H1 (cell line): ENCODE data around the gene AMH. TPM values are rescaled to one million over a fixed set of nuclear protein-coding genes. Genes with fewer than 3 reads are reported as not detected.

Source experiments
- CTCF ChIA-PET: fragments of 300-600 bp; sonication (Branson Sonifier 250); formaldehyde crosslinking; loops from one replicate; lab custom pipeline; 2021; ENCODE audit not compliant: partially characterized antibody; lab: Charles Lee
- POLR2A ChIA-PET: fragments of 300-600 bp; sonication (Branson Sonifier 250); formaldehyde crosslinking; loops from one replicate; lab custom pipeline; 2021; ENCODE audit warnings: inconsistent platforms; ENCODE audit not compliant: partially characterized antibody; lab: Charles Lee
- DNase-seq, 2 experiments: peaks; one replicate each; pipeline versions ENCODE4 v3.0.0 to v3.0.0-alpha.2; 2010 to 2022; ENCODE audit warnings: low spot score in 2 of 2, low read depth in 1 of 2, mixed read lengths in 1 of 2
- FAIRE-seq: peaks from 2 replicates; lab custom pipeline; 2011; peaks lifted over from hg19 to GRCh38; lab: Jason Lieb, UNC
- H2AFZ ChIP-seq: 2 replicates; pipeline ENCODE4 v1.8.1; 2012; ENCODE audit warnings: low read length, inconsistent platforms
- H2AK5ac ChIP-seq: 2 replicates; pipeline ENCODE4 v1.6.1; 2013; ENCODE audit warnings: low read depth, low read length
- H2BK120ac ChIP-seq: replicated peaks from 2 replicates; pipeline ENCODE3; 2013; ENCODE audit warnings: low read depth, low read length, inconsistent platforms
- H2BK12ac ChIP-seq: 2 replicates; pipeline ENCODE4 v1.6.1; 2013; ENCODE audit warnings: low read depth, low read length
- H2BK15ac ChIP-seq: 2 replicates; pipeline ENCODE4 v1.6.1; 2013; ENCODE audit warnings: low read length
- H2BK20ac ChIP-seq: 2 replicates; pipeline ENCODE4 v1.6.1; 2013; ENCODE audit warnings: low read length
- H2BK5ac ChIP-seq: 2 replicates; pipeline ENCODE4 v1.6.1; 2013; ENCODE audit warnings: low read depth, low read length
- H3K14ac ChIP-seq: 2 replicates; pipeline ENCODE4 v1.6.1; 2013; ENCODE audit warnings: inconsistent platforms; ENCODE audit not compliant: insufficient read length
- H3K18ac ChIP-seq: 2 replicates; pipeline ENCODE4 v1.6.1; 2013; ENCODE audit warnings: low read length; ENCODE audit errors: extremely low read depth
- H3K23ac ChIP-seq: 2 replicates; pipeline ENCODE4 v1.6.1; 2013; ENCODE audit warnings: inconsistent platforms; ENCODE audit not compliant: insufficient read length
- H3K23me2 ChIP-seq: 2 replicates; pipeline ENCODE4 v1.6.1; 2013; ENCODE audit warnings: low read depth, low read length
- H3K27ac ChIP-seq: 2 replicates; pipeline ENCODE4 v1.6.1; 2011; ENCODE audit warnings: low read depth, low read length, inconsistent platforms
- H3K27me3 ChIP-seq, 4 experiments: replicated peaks in 1 of 4; 1 replicate in 1 of 4; 2 replicates in 3 of 4; pipeline versions ENCODE4 v1.6.1 to v1.8.1; 2011 to 2013; ENCODE audit warnings: low read length in 3 of 4, mild to moderate bottlenecking in 3 of 4, inconsistent platforms in 2 of 4, mixed read lengths in 2 of 4, moderate library complexity in 1 of 4; ENCODE audit not compliant: control insufficient read depth in 3 of 4, insufficient read depth in 3 of 4; ENCODE audit errors: extremely low read depth in 1 of 4
- H3K36me3 ChIP-seq, 4 experiments: 2 replicates each; pipeline versions ENCODE4 v1.6.1 to v1.8.1; 2011 to 2013; ENCODE audit warnings: mild to moderate bottlenecking in 4 of 4, low read length in 3 of 4, moderate library complexity in 2 of 4, control low read depth in 1 of 4, inconsistent platforms in 1 of 4; ENCODE audit not compliant: insufficient read depth in 4 of 4, control insufficient read depth in 2 of 4
- H3K4ac ChIP-seq: replicated peaks from 2 replicates; pipeline ENCODE3; 2013; ENCODE audit warnings: low read length, low read depth, mixed read lengths, inconsistent platforms; ENCODE audit not compliant: insufficient read length
- H3K4me1 ChIP-seq, 4 experiments: replicated peaks in 1 of 4; 1 replicate in 1 of 4; 2 replicates in 3 of 4; pipeline versions ENCODE4 v1.6.1 to v1.8.1; 2011 to 2013; ENCODE audit warnings: low read length in 3 of 4, inconsistent platforms in 2 of 4, mixed read lengths in 1 of 4; ENCODE audit not compliant: insufficient read depth in 4 of 4, control insufficient read depth in 3 of 4
- H3K4me2 ChIP-seq, 2 experiments: 2 replicates each; pipeline versions ENCODE4 v1.6.1 to v1.8.1; 2011 to 2013; ENCODE audit warnings: low read depth in 2 of 2, low read length in 2 of 2, control low read depth in 1 of 2, inconsistent platforms in 1 of 2, mild to moderate bottlenecking in 1 of 2; ENCODE audit not compliant: insufficient read depth in 1 of 2
- H3K4me3 ChIP-seq, 4 experiments: fragments of 200-600, 300-600 bp in 1 of 4; sonication (generic), shearing (Covaris generic), sonication (Bioruptor Twin) in 1 of 4; 2 replicates each; pipeline versions ENCODE4 v1.5.1 to v1.8.1; 2011 to 2016; ENCODE audit warnings: low read length in 4 of 4, low read depth in 3 of 4, control low read depth in 2 of 4, inconsistent platforms in 2 of 4, mild to moderate bottlenecking in 2 of 4, mixed read lengths in 1 of 4, moderate library complexity in 1 of 4; ENCODE audit not compliant: insufficient read depth in 2 of 4; ENCODE audit errors: extremely low read depth in 1 of 4
- H3K56ac ChIP-seq: replicated peaks from 2 replicates; pipeline ENCODE3; 2013; ENCODE audit warnings: low read depth, mild to moderate bottlenecking, mixed read lengths, low read length, inconsistent platforms; ENCODE audit not compliant: insufficient read length
- H3K79me1 ChIP-seq: 2 replicates; pipeline ENCODE4 v1.6.1; 2013; ENCODE audit warnings: low read depth, low read length, control low read depth
- H3K79me2 ChIP-seq, 2 experiments: 2 replicates each; pipeline versions ENCODE4 v1.6.1 to v1.8.1; 2012 to 2013; ENCODE audit warnings: low read length in 2 of 2, mild to moderate bottlenecking in 2 of 2, inconsistent platforms in 1 of 2; ENCODE audit not compliant: insufficient read depth in 2 of 2, control insufficient read depth in 1 of 2
- H3K9ac ChIP-seq, 4 experiments: replicated peaks in 1 of 4; 1 replicate in 1 of 4; 2 replicates in 3 of 4; pipeline versions ENCODE4 v1.6.1 to v1.8.1; 2011 to 2013; ENCODE audit warnings: low read depth in 3 of 4, low read length in 3 of 4, control low read depth in 2 of 4, mild to moderate bottlenecking in 2 of 4, moderate library complexity in 2 of 4, inconsistent platforms in 1 of 4; ENCODE audit errors: extremely low read depth in 1 of 4
- H3K9me3 ChIP-seq, 2 experiments: 2 replicates each; pipeline versions ENCODE4 v1.6.1 to v1.8.1; 2012 to 2013; ENCODE audit warnings: mild to moderate bottlenecking in 2 of 2, moderate library complexity in 2 of 2, control low read depth in 1 of 2, inconsistent platforms in 1 of 2, low read depth in 1 of 2, low read length in 1 of 2, mixed read lengths in 1 of 2; ENCODE audit not compliant: insufficient read depth in 2 of 2
- H4K20me1 ChIP-seq, 2 experiments: replicated peaks in 1 of 2; 2 replicates each; pipeline versions ENCODE3 to v1.8.1; 2011 to 2013; ENCODE audit warnings: inconsistent platforms in 2 of 2, low read length in 2 of 2, mild to moderate bottlenecking in 1 of 2; ENCODE audit not compliant: insufficient read depth in 2 of 2, control insufficient read depth in 1 of 2
- H4K5ac ChIP-seq: 2 replicates; pipeline ENCODE4 v1.6.1; 2013; ENCODE audit warnings: low read length, low read depth, mixed read lengths, inconsistent platforms; ENCODE audit not compliant: insufficient read length
- H4K8ac ChIP-seq: 2 replicates; pipeline ENCODE4 v1.8.0; 2013; ENCODE audit warnings: mild to moderate bottlenecking, moderate library complexity, low read length, inconsistent platforms; ENCODE audit not compliant: insufficient read depth; ENCODE audit errors: extremely low read depth
- H4K91ac ChIP-seq: replicated peaks from 2 replicates; pipeline ENCODE3; 2013; ENCODE audit warnings: low read length, mixed read lengths, inconsistent platforms; ENCODE audit not compliant: insufficient read length
- RFX5 ChIP-seq: IDR thresholded peaks from 2 replicates; pipeline ENCODE4 v1.6.1; 2011; ENCODE audit warnings: low read depth, low read length, improper control_type of control experiment, borderline replicate concordance
- SIN3A ChIP-seq, 2 experiments: IDR thresholded peaks in 1 of 2; conservative IDR thresholded peaks in 1 of 2; 2 replicates each; pipeline ENCODE4 v1.6.1; 2011 to 2012; ENCODE audit warnings: low read length in 2 of 2, improper control_type of control experiment in 1 of 2, low read depth in 1 of 2, mild to moderate bottlenecking in 1 of 2
- WGBS, 2 experiments: shearing (Covaris generic) in 1 of 2; methylation state at CpG; one replicate each; pipeline versions ENCODE4 v1.1.6 to v1.1.7; 2013 to 2015; ENCODE audit warnings: low lambda C conversion rate in 2 of 2, mixed read lengths in 2 of 2, inconsistent platforms in 1 of 2, low coverage in 1 of 2, missing lambda C conversion rate in 1 of 2; ENCODE audit not compliant: insufficient replicate concordance in 2 of 2, insufficient coverage in 1 of 2, insufficient read length in 1 of 2; ENCODE audit errors: extremely low coverage in 1 of 2, missing lambda C conversion rate in 1 of 2; 5-methylcytosine and 5-hydroxymethylcytosine counted together
- polyA plus RNA-seq, 7 experiments: library from polyadenylated mRNA; depleted of rRNA in 3 of 7; stranded (reverse) in 5 of 7; unstranded in 2 of 7; fragments of >200 nt in 5 of 7; fragments of 200-250 nt in 2 of 7; gene quantifications; 1 replicate in 5 of 7; 2 replicates in 1 of 7; 4 replicates in 1 of 7; pipeline versions ENCODE4 v1.2.1 to v1.2.3, GENCODE V29; 2011 to 2013; ENCODE audit warnings: missing spikeins in 2 of 7, mixed read lengths in 2 of 7
- total RNA-seq: library from RNA; stranded (reverse); fragmentation: NEBNext Ultra II Directional; extraction: Animal tissue kit (Norgen Biotek cat#: 25700); gene quantifications from 2 replicates; pipeline ENCODE4 v1.2.1, GENCODE V29; 2021

The AMH gene
- total and polyA plus RNA-seq, 2 of the 8 experiments (the other 6 are each of a cell fraction or from before 2014, with no cell fraction given) = 10.5 to 15.4 TPM

DNA sequence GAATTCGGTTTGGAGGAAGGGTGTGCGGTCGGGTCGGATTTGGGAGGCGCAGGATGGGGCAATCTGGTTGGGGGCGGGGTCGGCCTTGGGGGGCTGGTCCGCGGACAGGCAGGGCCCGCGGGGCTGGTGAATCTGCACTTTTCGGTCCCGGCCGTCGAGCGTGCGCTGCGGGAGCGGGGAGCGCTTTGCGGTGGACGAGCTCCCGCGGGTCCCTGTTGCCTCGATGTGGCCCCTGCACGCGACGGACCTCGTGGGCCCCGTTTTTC lies 21.0 kb downstream of the AMH start:
- Histone ChIP-seq H3K27me3 (no peaks in the 10 kb centered on the region), H3K4ac (no peak overlapping the region), H3K4me2 (peak overlapping the region in 1 of 2 experiments; percentile 65; a peak in 2 of 4 replicates), H4K8ac (peak overlapping the region; percentile 88), H3K4me3 (peak overlapping the region; percentile 87 to 100 (median 94)), H3K23me2 (peaks cover 5% of the 10 kb centered on the region; the same call in 1 of the 2 replicates), H2BK120ac (no peak overlapping the region), H4K20me1 (peaks cover 22 to 27% of the 10 kb centered on the region in 2 experiments), H3K9me3 (no peaks in the 10 kb centered on the region), H3K23ac (no peak overlapping the region), H3K79me1 (peaks cover 3% of the 10 kb centered on the region; the same call in 1 of the 2 replicates), H3K36me3 (peaks cover 3 to 23% (median 9%) of the 10 kb centered on the region in 4 experiments; a peak in 5 of 8 replicates), H2AK5ac (no peak overlapping the region), H2BK5ac (peak overlapping the region; percentile 78; the same call in 1 of the 2 replicates), H3K27ac (peak overlapping the region; percentile 76), H3K14ac (no peak overlapping the region), H2BK12ac (no peak overlapping the region), H2AFZ (no peak overlapping the region), H3K79me2 (peaks cover 20 to 40% of the 10 kb centered on the region in 2 experiments; a peak in 3 of 4 replicates), H2BK20ac (no peak overlapping the region), H3K9ac (peak overlapping the region; percentile 88 to 95 (median 90)), H4K91ac (no peak overlapping the region), H3K4me1 (peaks cover 0 to 20% (median 7%) of the 10 kb centered on the region in 4 experiments; a peak in 5 of 7 replicates), H4K5ac (peak overlapping the region; percentile 67), H3K56ac (peak overlapping the region; percentile 97), H2BK15ac (no peak overlapping the region), H3K18ac (peak overlapping the region; percentile 71)
- WGBS, 2 experiments = 0% methylated on average over 16 of the region's 30 CpGs; no CpG with 5 or more reads in 1 of the 2 experiments
- DNase-seq (no peak), FAIRE-seq (no peak)
- POLR2A ChIA-PET = interaction anchor here (0.7 to 23.4 kb wide), 34 partner anchors 10 to 333 kb away, joined by 3 to 330 read pairs (median 5); partner anchors contain the start of genes AMH, DOT1L, JSRP1 and LSM7
- CTCF ChIA-PET = interaction anchor here (1.2 kb wide), 1 partner anchor 21 kb away, joined by 3 read pairs; no protein-coding TSS in a partner anchor
- TF ChIP-seq SIN3A (conservative IDR thresholded peaks at IDR 0.05 in 1 of 2, IDR thresholded peaks at IDR 0.05 in 1 of 2; ENCODE audit: low read depth in 1 of 2, low read length in 2 of 2) = 0 out of 4 replicates have a peak, but pooled peaks of 1 of the 2 experiments have one; percentile 2
- TF ChIP-seq RFX5 = no peak
